PC-3 (cell line): ENCODE data around the gene RHOBTB3.

Source experiments
- EZH2 ChIP-seq: fragments of 300-600 bp; sonication (generic); IDR thresholded peaks from one replicate; pipeline ENCODE4 v1.6.1; 2017; ENCODE audit warnings: antibody characterized with exemption, mild to moderate bottlenecking, low read length; ENCODE audit not compliant: unreplicated experiment
- TF ChIP-seq, protein P1 (sequence below): fragments of 300-600 bp; sonication (generic); conservative IDR thresholded peaks from 2 replicates; pipeline ENCODE4 v1.5.1; 2017; ENCODE audit warnings: antibody characterized with exemption, low read depth, mild to moderate bottlenecking, low read length

DNA sequence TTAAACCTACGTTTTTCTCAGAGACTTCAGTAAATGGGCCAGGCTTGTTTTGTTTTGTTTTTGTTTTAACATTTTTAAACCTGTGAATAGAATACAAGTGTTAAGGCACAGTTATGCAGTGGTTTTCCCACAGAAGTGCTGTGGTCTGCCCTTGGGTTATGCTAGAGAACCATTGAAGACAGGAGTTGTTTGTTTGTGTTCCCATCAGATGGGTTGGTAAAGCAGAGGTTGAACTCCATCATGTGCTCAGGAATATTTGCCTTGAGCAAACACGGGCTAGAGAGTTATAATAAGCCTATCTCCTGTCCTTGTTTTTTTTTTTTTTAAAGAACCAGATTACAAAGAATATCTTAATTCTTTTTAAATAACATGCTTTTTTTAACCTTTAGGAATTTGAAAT is 28.5 kb downstream of the RHOBTB3 start:
- TF ChIP-seq, protein P1, sequence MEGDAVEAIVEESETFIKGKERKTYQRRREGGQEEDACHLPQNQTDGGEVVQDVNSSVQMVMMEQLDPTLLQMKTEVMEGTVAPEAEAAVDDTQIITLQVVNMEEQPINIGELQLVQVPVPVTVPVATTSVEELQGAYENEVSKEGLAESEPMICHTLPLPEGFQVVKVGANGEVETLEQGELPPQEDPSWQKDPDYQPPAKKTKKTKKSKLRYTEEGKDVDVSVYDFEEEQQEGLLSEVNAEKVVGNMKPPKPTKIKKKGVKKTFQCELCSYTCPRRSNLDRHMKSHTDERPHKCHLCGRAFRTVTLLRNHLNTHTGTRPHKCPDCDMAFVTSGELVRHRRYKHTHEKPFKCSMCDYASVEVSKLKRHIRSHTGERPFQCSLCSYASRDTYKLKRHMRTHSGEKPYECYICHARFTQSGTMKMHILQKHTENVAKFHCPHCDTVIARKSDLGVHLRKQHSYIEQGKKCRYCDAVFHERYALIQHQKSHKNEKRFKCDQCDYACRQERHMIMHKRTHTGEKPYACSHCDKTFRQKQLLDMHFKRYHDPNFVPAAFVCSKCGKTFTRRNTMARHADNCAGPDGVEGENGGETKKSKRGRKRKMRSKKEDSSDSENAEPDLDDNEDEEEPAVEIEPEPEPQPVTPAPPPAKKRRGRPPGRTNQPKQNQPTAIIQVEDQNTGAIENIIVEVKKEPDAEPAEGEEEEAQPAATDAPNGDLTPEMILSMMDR = no peak
- TF ChIP-seq EZH2 = no peak
